Left forelimb (tissue), 1 donor: ENCODE results near the gene LMCD1.

Experiments
- DNase-seq: peaks from one replicate; pipeline ENCODE4 v3.0.0-alpha.2; 2018; ENCODE audit warnings: low spot score

Gene LMCD1

DNA sequence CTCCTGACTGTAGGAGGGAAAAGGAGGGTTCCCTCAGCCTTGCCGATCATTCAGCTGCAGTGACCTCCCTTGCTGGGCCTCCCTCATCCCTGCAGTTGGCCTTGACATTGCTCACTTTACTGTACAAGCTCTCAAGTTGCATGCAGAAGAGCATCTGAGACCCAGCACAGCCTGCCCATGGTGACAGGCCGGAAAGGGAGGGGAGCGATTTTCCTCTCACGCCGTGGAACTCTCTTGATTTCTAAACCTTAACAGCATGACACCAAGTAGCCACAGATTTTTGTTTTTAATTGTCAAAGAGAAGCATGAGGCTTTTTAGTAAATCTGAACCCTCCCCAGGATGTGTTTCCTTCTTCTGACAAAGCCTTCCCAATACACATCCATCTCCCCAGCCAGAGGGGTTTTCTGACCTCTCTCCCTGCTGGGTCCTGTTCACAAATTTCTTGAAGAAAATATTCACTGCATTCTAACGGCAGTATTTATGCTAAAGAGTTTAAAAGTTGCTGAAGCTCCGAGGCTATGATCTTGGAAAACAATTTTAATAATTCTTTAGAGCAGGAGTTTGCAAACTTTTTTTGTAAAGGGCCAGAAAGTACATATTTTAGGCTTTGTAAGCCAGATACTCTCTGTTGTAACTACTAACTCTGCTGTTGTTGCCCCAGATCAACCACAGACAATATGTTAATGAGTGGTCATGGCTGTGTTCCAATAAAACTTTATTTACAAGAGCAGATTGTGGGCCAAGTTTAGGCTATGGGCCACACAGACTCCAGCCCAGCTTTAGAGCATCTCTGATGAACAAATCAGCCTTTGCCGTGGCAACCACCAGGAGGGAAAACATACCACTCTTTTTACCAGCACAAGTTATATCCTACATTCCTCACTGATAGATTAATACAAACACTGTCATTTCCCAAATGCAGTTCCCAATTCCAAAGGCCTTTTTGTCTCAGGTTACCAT is 34.8 kb downstream of the LMCD1 start:
- no peak for DNase-seq

DNA sequence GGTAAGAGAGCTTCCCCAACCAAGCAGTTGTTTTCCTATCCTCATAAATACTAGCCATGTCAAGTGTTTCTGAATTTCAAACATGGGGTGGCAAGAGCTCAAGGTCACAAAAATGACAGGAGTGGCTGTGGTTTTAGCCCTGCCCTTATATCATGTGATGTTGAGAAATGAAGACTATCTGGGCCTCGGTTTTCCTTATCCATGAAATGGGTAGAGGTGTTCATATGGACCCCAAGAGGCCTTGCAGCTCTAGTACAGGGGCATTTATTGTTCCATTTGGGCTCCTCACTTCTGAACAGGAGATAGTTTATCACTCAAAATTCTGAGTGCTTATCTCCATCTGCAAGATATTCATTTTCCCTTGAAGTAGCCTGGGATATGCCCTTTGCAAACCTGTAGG is 35.8 kb downstream of the LMCD1 start:
- DNase-seq, result peak; percentile 23

DNA sequence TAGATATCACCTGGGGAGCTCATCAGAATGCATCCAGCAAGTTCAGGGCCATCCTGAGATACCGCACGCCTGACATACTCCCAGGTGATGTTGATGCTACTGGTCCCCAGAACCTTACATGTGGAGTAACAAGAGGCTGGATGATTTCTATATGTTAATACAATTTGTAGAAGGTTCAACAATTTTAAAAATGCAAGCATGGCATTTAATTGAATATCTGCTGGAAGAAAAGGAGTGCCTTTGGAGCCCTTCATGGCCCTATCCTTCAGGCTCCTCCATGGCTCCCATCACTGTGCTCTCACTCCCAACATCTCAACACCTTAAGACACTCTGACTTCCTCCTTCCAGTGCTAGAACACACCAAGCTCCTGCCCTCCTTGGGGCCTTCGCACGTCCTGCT is 36.6 kb downstream of the LMCD1 start:
- DNase-seq, result peak; percentile 33

DNA sequence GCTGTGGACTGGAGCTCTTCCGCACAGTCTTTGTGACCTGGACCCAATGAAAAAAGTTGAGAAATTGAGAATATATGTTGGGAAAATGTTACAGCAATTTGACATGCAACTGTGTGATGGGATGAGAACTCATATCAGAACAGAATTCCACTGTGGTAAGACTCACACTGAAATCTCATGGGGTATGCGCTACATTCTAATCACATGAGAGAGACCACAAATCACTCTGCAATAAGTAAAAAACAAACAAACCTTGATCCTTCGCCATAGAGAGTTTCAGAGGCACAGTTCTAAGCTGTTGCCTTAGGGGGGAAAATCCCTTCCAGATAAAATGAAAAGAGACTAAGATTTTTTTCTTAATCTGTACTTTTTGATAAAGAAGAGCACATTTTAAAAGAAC is 37.3 kb downstream of the LMCD1 start:
- DNase-seq, result no peak

DNA sequence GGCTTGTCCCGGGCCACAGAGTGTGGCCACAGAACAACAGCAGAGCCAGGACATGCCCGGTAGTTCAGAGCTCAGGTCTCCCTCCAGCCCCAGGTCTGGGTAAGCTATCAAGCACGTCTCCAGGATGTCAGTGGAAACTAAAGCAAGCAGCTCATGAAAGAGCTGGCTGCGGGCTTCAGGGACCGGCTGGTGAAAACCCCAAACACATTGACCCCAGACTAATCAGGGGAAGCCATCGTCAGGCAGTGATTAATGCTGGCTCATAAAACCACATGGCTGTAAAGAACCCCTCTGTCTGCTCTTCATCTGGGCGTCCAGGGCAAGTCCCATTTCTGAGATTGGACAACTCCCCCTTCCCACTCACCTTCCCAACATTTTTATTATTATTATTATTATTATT is 37.8 kb downstream of the LMCD1 start:
- peak; percentile 30 for DNase-seq

DNA sequence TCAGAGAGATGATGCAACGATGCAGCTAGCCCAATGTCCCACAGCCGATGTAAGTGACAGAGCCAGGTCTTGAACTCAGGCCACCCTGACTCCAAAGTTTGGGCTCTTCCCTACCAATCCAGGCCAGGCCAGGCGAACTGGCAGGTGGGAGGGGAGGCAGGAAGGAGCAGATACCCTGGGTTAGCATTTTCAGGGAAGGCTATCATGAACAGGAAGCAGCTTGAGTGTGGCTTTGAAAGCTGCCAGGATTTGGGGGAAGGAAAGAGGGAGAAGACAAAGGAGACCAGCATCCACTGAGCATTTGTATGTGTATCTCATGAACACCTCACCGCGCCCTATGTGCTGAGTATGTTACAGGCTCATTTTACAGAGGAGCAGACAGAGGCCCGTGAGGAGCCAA is 38.8 kb downstream of the LMCD1 start:
- no peak for DNase-seq

DNA sequence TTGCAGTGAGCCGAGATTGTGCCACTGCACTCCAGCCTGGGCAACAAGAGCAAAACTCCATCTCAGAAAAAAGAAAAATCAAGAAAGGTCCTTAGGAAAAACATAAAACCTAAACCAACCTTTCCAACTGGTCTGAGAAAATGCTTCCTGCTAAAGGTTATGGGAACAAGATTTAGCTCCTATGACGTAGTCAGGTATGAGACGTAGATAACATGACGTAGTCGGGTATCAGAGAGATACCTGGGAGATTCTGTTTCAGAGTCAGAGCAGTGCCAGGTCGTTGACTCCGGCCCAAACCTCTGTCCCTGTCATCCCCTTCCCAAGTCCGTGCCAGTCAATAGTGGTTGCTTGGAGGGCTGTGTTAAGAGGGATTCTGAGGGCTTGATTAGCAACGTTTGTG is 39.9 kb downstream of the LMCD1 start:
- DNase-seq, result no peak

DNA sequence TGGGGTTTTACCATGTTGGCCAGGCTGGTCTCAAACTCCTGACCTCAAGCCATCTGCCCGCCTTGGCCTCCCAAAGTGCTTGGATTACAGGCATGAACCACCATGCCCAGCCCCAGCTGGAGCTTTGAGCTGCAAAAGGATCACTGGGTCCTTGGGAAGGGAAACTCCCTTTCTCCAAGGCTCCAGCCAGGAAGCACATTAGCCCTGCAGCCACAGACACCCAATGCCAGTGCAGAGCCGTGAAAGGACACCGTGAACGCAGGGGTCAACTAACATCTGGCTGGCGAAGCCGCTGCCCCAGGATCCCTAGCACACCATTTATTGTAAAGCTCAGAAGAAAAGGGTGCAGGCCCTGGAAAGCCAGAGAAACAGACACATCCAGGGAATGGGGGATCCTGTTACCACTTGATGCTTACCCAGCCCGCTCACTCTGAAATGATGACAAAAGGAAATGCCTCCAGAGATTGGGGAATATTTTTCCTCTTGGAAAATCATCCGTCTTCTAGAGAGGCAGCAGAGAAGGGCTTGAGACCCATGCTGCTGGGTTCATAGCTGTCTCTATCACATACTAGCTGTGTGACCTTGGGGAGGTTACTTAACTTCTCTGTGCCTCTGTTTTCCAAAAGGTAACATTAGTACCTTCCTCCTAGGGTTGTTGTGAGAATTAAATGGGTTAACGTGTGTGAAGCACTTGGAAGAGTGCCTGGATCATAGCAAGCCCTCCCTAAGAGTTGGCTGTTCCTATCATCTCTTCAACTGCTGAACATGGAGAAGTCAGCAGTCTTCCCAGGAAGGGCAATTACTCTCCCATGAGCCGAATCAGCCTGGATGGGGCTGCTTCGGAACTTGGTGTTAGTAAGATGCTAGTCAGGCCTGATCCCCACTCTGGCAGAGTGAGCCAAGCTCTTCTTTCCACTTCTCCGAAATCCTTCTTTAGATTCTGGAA is 40.8 kb downstream of the LMCD1 start:
- DNase-seq, result no peak

DNA sequence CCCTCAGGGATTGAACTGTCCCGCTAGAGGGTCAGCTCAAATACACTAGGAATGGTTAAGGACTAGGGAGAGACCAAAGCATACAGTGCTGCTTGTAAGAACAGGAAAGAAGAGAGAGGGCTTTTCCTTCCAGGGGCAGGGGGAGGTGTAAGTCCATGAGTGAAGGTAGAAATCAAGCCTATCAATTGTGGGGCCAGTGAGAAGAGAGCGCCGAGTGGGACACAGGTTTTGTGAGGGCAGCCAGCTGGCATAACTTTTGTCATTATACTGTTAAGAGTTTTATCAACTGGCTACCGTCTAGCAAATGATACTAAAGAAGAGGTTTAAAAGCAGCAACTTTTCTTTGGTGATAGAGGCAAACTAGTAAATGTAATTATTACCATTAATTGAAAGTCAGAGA is 45.0 kb downstream of the LMCD1 start:
- DNase-seq, result no peak

DNA sequence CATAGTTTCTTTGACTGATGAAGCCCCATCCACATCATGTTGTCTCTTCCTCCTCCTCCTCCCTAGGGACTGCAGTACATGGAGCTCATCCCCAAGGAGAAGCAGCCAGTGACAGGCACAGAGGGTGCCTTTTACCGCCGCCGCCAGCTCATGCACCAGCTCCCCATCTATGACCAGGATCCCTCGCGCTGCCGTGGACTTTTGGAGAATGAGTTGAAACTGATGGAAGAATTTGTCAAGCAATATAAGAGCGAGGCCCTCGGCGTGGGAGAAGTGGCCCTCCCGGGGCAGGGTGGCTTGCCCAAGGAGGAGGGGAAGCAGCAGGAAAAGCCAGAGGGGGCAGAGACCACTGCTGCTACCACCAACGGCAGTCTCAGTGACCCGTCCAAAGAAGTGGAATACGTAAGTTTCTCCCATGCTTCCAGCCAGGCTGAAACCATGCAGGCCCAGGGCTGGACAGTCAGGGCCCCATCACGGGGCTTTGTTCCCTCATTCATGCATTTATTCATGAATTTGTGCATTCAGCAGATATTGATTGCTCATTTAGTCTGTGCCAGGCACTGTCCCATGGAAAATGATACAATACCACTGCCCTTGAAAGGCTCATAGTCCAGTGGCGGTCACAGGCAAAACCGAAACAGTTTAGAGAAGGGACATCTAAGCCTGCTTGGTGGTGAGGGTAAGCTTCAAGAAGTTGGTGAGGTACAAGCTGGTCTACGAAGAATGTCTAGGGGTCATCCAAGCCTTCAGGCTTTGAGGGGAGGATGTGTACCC is 47.1 kb downstream of the LMCD1 start:
- DNase-seq, result no peak

DNA sequence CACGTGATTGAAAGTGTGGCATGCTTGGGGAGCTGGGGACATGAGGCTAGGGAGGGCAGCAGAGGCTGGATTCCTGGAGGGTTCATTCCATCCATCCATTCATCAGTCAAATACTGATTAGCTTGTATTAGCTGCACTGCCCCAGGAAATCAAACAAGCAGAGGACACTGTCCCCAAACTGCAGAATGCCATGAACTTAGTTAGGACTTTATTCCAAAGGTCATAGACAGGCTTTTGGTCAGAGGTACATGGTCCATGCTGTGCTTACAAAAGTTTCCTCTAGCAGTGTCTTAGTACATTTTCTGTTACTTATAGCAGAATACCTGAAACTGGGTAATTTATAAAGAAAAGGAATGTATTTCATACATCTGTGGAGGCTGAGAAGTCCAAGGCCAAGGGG is 47.7 kb downstream of the LMCD1 start:
- no peak for DNase-seq

DNA sequence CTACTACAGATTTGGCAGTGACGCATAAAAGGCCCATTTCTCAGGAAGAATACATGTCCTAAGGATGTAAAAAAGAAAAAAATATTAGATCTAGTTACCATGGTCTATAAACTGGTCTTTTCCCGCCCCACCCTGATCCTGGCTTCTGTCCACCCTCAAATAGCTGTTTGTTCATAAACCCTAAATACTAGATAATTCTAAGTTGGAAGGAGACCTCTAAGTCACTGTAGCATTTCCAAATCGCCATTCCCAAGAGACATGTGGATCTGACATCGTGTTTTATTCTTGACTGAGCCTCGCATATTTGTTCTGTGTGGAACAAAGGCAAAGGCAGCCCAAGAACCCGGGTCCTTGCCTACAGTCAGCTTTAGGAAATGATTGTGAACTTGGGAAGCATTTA is 49.0 kb downstream of the LMCD1 start:
- DNase-seq, result no peak

DNA sequence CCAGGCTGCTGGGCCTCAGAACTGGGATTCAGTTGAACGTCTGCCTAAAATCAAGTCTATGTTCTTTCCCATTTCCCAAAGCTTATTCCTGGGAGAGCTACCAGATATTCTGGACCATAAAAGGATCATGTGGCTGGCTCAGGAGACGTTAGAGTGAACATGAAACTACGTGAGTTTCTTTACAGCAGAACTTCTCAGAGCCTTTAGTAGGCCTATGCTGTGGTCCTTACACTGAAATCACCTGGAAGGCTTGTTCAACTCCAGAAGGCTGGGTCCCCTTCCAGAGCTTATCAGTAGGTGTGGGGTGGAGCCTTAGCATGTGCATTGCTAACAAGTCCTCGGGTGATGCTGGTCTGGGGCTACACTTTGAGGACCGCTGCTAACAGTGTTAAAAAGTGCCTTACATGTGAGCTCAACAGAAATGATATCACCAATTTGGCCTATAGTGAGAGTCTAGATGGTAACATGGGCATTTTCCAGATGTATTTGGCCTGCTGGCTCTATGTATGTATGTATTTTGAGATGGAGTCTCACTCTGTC is 50.7 kb downstream of the LMCD1 start:
- DNase-seq, result no peak

DNA sequence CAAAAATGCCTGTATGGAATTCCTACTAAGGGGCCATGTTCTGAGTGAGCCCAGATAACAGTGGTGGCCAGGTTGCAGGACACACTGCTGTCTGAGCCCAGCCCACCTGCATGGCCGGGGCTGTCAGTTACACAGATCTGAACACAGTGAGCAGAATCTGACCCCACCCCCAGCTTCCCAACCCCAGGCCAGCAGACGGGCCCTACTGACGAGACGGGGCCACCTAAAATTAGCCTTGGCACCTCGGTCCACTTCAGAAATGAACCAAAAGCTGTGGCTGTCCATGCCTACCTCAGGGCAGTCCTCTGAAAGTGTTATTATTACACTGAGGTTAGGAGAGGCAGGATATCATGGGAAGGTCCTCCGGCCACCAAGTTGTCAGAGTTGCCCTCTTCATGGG is 51.8 kb downstream of the LMCD1 start:
- DNase-seq, result no peak

DNA sequence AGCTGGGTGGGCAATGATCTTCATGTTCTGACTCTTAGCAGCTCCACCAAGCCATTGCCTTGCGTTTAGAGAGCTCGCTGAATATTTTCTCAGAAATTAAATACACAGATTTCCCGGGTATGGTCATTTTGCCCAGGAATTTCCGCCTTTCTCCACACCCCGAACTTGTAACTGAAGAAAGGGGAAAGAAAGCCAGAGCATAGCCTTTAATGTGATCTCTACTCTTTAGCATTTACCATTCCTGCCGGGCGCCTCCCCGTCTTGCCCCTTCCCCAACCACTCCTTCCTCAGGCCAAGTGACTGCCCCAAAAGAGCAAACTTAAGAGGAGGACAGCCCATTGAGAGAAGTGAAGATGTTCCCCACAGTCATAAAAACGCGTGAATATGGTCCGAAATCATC is 53.1 kb downstream of the LMCD1 start:
- DNase-seq, result no peak

DNA sequence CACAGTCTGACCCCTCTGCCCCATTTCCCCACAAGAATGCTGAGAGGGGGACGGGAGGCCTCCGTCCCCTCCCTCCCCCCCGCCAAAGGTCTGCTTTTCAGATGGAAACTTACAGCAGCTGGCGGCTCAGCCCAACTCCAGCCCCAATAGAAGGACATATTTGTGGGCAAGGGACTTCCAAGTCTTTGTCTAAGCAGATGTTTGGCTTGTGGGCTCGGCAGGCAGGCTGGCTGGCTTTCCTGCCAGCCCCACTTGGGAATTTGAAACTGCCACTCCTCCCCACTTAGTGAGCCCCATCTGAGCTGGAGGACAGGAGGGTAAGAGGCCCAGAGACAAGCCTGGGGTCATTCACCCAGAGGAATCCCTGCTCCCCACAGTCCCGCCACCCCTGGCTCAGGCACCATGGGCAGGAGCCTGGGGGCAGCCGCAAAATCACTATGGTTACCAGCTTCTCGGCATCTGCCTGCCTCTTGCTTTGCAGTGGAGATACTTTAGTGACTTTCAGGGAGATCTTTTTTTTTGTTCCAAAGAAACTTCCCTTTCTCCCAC is 53.6 kb downstream of the LMCD1 start:
- peak; percentile 82 for DNase-seq

DNA sequence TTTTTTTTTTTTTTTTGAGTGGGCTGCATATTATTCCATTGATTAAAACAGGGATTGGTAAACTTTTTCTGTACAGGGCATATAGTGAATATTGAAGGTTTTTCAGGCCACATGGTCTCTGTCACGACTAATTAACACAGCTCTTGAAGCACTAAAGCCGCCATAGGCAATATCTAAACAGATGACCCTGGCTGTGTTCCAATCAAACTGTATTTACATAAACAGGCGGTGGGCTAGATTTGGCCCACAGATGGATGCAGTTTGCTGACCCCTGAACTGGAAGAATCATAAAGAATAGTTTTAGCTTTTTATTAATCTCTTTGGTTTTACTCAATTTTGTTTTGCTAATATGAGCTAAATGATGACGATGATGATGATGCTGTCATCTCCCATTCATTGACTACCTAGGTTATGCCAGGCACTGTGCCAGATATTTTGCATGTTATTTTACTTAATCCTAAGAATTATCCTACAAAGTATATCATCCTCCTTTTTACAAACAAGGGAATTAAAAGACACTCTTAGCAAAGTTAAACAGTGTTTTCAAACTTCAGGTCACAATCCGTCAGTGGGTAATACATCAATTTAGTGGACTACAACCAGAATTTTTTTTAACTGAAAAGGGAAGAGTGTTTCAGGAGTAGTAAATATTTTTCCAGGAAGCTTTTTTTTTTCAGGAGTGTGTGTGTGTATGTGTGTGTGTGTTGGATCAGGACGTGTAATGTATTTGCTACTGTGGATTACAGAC is 54.3 kb downstream of the LMCD1 start:
- DNase-seq, result no peak

DNA sequence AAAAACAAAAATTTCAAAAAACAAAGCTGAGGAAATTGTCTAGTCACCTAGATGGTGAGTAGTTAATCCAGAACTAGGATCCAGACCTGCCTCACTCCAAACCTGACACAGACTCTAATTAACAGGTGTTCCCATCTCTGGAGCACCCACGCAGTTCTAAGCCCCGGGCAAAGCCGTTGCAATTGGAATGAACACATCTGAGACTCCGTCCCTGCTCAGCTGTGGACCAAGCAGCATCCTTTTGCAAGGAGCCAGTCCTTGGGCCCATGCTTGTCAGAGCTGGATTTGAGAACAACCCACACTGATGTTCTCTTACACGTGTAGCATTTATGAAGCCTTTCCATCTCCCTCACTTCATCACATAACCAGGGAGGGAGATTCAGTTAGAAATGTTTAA is 54.8 kb downstream of the LMCD1 start:
- no peak for DNase-seq

DNA sequence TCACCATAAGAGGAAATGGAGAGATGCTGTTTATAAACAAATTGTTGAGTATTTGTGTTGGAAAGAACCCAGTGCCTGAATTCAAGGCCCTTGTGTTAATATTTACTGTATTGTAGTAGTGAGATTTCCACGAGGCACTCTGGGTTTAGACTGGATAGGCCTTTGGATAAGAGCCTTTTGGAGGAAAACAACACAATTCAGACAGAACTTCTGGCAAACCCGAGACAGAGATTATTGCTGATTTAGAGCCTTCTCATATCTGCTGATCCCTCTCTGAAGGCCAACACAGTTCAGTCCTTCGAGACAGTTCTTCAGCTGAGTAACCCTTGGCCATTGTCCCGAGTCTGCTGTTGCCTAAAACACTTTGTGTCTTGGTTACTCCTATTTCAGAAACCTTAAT is 55.7 kb downstream of the LMCD1 start:
- no peak for DNase-seq

DNA sequence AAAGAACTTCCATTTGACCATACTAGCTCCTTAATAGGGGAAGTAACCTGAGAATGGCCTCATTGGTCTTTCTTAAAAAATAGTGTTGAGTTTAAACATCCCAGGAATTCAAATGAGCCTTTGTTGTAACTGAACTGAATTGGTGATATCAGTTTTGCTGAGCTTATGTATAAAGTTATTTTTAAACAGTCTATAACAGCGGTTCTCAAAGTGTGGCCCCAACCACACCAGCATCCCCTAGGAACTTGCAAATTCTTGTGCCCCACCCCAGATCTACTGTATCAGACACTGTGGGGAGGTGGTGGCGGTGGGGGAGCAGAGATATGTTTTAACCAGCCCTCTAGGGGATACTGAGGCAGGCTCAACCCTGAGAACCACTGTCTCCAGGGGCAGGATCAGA is 57.0 kb downstream of the LMCD1 start:
- DNase-seq, result no peak

DNA sequence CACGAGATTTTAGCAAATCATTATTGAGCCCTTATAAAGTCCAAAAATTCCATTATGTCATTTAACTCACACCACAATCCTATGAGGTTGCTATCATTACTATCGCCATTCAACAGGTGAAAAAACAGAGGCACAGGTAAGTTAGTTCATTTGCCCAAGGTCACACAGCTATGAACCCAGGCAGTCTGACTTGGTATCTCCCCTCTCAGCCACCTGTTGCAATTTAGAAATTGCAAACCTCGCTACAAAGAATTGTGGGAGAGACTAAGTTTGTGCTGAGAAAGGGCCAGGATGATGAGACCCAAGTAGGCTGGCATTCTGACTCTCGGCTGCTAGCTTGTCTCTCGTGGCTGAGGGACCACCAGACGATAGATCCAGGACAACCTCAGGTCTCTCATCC is 57.7 kb downstream of the LMCD1 start:
- no peak for DNase-seq
